ENCODE measurements around the gene ME1. TPM values are rescaled to one million over a fixed set of nuclear protein-coding genes. Genes with fewer than 3 reads are reported as not detected.
"Not testable (repeated sequence)": the region's sequence is repeated elsewhere in the genome, so short reads cannot be mapped to it uniquely, and the experiment has no call there.

The ME1 gene
- total RNA-seq, 1 donor from 2014 or later = 31.3 TPM

GRCh38 chr6:83432636-83433035 lies 1.8 kb upstream of the ME1 start:
- DNase-seq (ENCODE audit: low read depth) = no peak

- DNase-seq (ENCODE audit: low read depth) = no peak
Measured at GRCh38 chr6:83431545-83432155, 799 bp upstream of the ME1 start.

GRCh38 chr6:83429857-83430610 lies 817 bp downstream of the ME1 start:
- DNase-seq (ENCODE audit: low read depth) = peak; percentile 54

GRCh38 chr6:83429269-83429668 lies 1.6 kb downstream of the ME1 start:
- DNase-seq (ENCODE audit: low read depth) = no peak

GRCh38 chr6:83424392-83425018 lies 6.3 kb downstream of the ME1 start:
- no peak for DNase-seq (ENCODE audit: low read depth)

- peak; percentile 64 for DNase-seq (ENCODE audit: low read depth)
Measured at GRCh38 chr6:83417880-83418663, 12.8 kb downstream of the ME1 start.

- DNase-seq (ENCODE audit: low read depth) = no peak
Measured at GRCh38 chr6:83413068-83413467, 17.8 kb downstream of the ME1 start.

- DNase-seq (ENCODE audit: low read depth) = no peak
Measured at GRCh38 chr6:83411731-83412130, 19.1 kb downstream of the ME1 start.

GRCh38 chr6:83403191-83403590 lies 27.7 kb downstream of the ME1 start:
- no peak for DNase-seq (ENCODE audit: low read depth)

- DNase-seq (ENCODE audit: low read depth) = no peak
Measured at GRCh38 chr6:83389606-83390005, 41.2 kb downstream of the ME1 start.

- no peak for DNase-seq (ENCODE audit: low read depth)
Measured at GRCh38 chr6:83385473-83385872, 45.4 kb downstream of the ME1 start.

- no peak for DNase-seq (ENCODE audit: low read depth)
Measured at GRCh38 chr6:83384751-83385150, 46.1 kb downstream of the ME1 start.

GRCh38 chr6:83381949-83382348 lies 48.9 kb downstream of the ME1 start:
- DNase-seq (ENCODE audit: low read depth) = no peak

GRCh38 chr6:83378621-83379388 lies 52.0 kb downstream of the ME1 start:
- DNase-seq (ENCODE audit: low read depth) = peak; percentile 76

- DNase-seq (ENCODE audit: low read depth) = peak; percentile 41
Measured at GRCh38 chr6:83371423-83371822, 59.4 kb downstream of the ME1 start.

- DNase-seq (ENCODE audit: low read depth) = no peak
Measured at GRCh38 chr6:83370567-83370966, 60.3 kb downstream of the ME1 start.

- DNase-seq (ENCODE audit: low read depth) = no peak
Measured at GRCh38 chr6:83369692-83370091, 61.2 kb downstream of the ME1 start.

- DNase-seq (ENCODE audit: low read depth) = no peak
Measured at GRCh38 chr6:83368577-83368976, 62.3 kb downstream of the ME1 start.

- no peak for DNase-seq (ENCODE audit: low read depth)
Measured at GRCh38 chr6:83367104-83367503, 63.7 kb downstream of the ME1 start.

- peak; percentile 85 for DNase-seq (ENCODE audit: low read depth)
Measured at GRCh38 chr6:83365931-83366330, 64.9 kb downstream of the ME1 start.

- DNase-seq (ENCODE audit: low read depth) = not testable (repeated sequence)
Measured at GRCh38 chr6:83362349-83362748, 68.5 kb downstream of the ME1 start.

Measured in myocyte (in vitro differentiated cells).